ENCODE measurements around the gene CSMD2.

DNA sequence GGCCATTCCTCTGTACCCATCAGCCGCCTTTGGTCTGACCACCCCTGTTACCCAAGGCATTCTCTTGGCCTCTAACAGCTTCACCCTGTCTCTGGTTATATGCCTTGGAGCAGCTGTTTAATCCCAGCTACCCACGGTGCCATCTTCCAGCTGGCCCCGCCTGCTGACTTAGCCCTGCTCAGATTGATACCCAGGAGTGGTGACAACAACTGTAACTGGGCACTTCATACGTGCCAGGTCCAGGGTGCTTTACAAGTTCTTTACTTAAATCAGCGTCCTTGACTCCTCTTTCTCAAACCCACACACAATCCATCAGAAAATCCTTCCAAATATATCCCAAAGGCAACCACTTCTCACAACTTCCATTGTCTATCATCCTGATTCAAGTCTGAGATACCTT, 338.3 kb downstream of the CSMD2 start:
- TF ChIP-seq, protein P1, sequence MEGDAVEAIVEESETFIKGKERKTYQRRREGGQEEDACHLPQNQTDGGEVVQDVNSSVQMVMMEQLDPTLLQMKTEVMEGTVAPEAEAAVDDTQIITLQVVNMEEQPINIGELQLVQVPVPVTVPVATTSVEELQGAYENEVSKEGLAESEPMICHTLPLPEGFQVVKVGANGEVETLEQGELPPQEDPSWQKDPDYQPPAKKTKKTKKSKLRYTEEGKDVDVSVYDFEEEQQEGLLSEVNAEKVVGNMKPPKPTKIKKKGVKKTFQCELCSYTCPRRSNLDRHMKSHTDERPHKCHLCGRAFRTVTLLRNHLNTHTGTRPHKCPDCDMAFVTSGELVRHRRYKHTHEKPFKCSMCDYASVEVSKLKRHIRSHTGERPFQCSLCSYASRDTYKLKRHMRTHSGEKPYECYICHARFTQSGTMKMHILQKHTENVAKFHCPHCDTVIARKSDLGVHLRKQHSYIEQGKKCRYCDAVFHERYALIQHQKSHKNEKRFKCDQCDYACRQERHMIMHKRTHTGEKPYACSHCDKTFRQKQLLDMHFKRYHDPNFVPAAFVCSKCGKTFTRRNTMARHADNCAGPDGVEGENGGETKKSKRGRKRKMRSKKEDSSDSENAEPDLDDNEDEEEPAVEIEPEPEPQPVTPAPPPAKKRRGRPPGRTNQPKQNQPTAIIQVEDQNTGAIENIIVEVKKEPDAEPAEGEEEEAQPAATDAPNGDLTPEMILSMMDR (IDR thresholded peaks at IDR 0.05): no peak
- no peak for TF ChIP-seq POLR2AphosphoS5 (IDR thresholded peaks at IDR 0.05)
- no peak for TF ChIP-seq POLR2A (IDR thresholded peaks at IDR 0.05)

Data from upper lobe of left lung (tissue), 4 donors.